GM18873 (cell line): ENCODE results near the gene WASF3.

Experiments
- ATAC-seq: cut with Tn5 transposase; IDR thresholded peaks from one replicate; pipeline ENCODE4 v1.9.1; 2021; ENCODE audit warnings: mild to moderate bottlenecking, moderate library complexity, moderate number of reproducible peaks; ENCODE audit not compliant: unreplicated experiment, low FRiP score

Gene WASF3

DNA sequence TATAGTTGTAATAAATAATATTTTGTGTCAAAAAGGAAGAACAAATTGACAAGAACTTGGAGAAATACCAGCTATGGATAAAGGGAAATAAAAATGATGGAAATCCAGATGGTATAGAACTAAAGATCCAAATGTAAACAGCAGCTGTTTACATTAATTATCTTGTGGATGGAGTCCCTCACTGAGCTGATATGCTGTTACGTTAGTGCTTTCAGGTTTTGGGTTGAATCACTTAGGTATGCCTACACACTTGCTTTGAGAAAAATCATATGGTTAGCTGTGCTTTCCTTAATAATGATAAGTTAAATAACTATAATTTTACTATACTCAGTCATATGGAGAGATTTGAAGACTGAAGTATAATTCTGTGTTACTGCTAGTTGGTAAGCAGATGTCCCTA lies 27.7 kb downstream of the WASF3 start:
- ATAC-seq = no peak

DNA sequence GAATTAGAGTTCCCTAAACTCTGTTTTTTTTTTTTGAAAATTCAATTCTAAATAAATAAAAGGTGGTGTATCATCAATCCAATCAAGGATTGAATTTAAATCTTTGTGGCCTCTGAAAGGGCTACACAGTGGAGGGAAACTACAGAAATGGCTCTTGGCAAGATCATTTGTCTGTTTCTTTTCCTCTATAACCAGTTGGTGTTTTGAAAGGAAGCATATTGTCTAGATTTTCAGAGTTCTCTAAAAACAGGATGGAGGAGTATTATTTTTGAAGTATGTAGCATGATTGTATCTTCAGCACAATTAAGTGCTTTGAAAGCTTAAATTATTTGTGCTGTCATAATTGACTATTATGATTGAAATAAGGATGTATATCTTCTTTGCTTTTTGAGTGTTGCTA lies 29.8 kb downstream of the WASF3 start:
- ATAC-seq = no peak

DNA sequence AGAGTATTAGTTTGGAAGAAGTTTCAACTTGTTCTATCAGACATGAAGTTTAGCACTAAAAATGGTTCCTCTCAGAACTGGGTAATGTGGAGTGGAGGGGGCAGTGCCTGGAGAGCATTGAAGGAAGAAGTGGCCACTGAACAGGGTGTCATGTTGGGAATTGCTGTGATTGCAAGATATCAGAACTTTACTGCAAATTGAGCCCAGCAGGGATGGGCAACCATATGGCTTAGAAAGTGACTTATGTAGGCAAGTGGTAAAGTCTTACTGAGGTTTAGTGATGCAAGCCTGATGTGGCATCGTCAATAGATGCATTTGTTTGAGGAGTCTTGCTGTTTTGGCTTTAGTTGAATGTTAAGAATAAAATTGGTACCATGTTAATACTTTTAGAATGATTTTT lies 31.7 kb downstream of the WASF3 start:
- no peak for ATAC-seq

DNA sequence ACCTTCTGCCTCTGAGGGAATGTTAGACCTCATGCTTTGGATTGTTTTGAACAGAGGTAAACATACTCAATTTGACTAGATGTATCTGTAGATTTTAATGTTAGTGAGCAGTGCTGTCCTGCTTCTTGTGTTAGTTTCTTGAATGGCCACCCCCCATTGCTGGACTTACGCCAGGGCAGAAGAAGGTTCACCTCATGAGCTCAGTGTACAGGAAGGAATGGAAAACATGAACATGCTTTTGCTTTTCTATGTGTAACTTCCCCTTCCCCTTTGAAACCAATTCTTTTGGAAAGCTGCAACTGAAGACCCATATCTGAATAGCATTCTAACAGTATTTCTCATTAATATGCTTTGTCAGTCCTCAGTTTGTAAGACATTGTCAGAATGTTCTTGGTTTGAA lies 32.3 kb downstream of the WASF3 start:
- no peak for ATAC-seq

DNA sequence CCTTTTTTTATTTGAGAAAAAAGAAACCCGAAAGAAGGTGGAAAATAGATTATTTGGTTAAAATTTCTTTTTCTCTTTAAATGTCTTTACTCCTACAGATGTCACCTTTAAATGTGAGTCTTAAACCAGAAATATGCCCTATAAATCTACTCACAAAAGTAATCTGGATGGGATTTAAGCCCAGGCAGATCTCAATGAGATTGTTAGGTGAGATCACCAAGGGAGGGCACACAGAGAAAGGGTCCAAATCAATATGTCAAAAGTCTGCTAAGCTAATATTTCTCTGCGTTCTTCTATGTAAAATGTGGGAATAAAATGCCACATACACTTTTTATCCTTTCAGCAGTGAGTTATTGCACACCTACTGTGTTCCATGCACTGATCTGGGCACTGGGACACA lies 32.9 kb downstream of the WASF3 start:
- ATAC-seq = no peak

DNA sequence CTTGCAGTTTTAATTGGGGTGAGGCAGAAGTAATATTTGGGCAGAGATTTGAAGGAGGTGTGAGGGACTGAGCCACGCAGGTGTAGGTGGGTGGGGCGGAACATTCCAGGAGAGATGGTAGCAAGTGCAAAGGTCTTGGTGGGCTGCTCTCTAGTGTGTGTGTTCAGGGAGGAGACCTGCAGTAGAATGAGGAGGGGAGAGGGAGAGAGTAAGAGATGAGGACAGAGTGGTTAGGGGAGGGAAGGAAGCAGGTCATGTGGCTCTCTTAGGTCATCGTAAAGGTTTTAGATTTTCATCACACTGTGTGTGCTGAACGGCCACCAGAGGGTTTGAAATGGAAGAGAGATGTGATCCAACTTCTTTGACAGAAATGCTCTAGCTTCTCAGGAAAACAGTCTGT lies 33.5 kb downstream of the WASF3 start:
- no peak for ATAC-seq

DNA sequence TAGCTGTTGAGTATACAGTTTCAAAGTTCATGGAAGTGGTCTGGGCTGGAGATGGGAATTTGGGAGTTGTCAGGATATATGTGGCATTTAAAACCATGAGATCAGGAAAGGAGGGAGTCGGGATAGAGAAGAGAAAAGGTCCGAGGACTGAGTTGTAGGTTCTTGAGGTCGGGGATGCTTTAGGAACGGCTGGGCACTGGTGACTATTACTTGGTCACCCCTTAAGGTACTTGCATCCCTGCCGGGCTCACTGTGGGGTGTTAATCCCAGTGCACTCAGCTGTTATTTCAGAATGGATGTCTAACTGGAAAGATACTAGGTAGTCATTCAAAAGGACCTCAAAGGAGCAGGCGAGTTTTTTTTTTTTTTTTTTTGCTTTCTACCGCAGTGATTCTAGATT lies 34.2 kb downstream of the WASF3 start:
- no peak for ATAC-seq

DNA sequence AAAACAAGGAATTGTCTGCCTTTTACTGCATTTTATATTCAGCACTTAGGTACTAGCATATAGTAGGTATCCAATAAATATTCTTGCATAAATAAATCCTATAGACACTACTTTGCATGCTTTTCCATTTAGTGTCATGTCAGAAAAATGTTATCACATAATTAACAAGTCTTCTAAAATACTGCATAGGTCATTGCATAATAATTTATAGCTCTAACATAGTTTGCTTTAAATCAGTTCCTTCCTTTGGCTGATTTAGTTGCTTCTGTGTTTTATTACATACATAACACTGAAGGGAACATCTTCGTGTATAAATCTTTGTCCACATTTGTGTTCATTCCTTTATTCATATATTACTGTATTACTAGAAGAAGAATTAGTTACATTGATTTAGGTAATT lies 36.2 kb downstream of the WASF3 start:
- ATAC-seq = no peak

DNA sequence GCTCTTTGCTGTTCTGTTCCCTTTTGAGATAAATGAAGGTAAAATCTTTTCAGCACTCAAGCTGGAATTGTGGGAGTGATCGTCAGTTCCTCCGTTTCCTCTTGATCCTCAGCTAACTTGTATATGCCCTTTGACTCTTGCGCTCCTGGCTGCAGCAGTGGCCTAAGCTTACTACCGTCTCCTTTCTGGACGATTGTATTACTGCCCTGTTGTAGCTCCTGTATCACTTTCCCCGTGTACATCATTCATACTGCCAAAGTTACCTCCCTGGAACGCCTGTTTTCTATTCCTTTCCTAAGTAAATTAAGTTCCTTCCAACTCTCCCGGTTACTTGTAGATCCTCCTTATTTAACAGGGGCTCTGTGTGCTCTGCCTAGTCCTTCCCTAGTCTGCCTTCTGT lies 36.9 kb downstream of the WASF3 start:
- ATAC-seq = no peak

DNA sequence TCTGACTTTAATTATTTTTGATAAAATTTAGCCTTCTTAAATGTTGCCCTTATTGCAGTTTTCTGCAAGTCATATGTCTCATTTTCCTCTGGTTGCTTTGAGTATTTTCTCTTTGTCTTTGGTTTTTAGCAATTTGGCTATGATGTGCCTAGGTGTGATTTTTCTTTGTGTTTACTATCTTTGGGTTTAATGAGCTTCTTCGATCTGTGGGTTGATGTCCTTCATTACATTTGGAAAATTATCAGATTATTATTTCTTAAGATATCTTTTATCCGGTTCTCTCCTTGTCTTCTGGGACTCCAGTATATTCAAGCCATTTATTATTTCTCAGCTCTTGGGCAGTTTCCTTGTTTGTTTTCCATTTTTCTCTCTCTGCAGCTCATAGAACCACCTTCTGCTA lies 39.0 kb downstream of the WASF3 start:
- ATAC-seq = no peak

DNA sequence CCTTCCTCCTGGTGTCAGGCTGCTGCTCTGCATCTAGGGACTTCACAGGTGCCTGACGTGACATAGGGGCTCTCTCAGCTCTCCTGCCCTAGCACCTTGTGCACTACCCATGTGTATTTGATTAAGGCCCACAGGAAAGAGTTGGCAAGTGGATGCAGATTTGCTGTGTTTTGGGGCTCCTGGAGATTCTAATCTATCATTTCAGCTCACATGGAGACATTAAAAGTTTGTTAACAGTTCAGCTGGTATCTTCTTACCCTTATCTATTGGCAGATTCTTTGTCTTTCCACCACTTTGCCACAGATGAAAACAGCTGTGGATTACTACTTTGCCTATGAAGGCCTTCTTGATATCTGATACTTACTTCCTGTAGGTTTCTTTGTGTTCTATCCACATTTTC lies 41.9 kb downstream of the WASF3 start:
- no peak for ATAC-seq

DNA sequence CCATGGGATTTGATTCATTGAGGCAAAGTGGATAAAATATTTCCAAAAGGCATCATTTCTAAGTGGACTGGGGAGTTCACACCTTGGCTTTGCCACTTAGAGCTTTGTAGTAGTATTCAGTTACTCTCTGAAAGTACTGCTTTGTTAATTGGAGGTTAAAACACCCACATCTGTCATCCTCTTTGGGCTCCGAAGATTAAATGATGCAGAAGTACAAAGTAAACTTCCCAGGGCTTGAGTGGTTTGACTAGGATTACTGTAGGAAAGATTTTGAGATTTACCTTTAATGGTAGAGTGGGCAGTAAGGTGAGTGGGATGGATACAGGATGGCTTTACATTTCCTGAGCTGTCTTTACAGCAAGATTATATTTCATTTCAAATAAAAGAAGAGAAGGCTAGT lies 42.4 kb downstream of the WASF3 start:
- no peak for ATAC-seq

DNA sequence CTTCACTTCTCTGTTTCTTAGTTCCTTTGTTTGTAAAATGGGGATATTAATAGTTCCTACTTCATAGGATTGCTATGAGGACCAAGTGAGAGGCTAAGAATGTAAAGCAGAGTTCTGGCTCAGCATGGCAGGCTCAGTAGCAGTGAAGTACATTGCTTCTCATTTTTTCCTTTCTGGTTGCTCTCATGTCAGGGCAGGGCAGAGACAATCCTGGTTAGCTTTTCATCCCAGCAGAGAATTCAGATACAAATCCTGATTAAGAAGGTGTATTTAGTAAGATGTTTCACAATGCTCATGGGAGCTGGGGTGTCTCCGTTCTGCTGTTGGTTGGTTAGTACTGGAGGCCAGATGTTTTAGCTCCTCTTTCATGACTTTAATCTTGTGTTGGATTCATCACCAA lies 42.9 kb downstream of the WASF3 start:
- ATAC-seq = no peak

DNA sequence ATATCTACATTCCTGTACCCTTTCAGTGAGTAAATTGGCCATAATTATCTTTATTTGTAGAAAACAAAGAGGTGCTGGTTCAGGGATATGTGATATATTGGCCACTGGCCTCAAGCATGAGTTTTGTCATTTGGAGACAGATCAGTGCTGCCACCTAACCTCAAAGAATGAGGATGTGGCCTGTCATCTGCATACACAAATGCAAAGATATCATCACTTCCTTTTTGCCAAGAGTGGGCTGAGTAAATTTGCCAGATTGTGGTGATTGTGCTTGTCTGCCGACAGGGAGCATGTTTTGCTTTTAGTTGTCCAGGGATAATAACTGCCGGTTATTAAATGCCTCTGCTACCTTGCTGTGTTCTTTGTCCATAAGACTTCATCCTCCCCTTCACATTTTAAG lies 44.2 kb downstream of the WASF3 start:
- ATAC-seq = no peak

DNA sequence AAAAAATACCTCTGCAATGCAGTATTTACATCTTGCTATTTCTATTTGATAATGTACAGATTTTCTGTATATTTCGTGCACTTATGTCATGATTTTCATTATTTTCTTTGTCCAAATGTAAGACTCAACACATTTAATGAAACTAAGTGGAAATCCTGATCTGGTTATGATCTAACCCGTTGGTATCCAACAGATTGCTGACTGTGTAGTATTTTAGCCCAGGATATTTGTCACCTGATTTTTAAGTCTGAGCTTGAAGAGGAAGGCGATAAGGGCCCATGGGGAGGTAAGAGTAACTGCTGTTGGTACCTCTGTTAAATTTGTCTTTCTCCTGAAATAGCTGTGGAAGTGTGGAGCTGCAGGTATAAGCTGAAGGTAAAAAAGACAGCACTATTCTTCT lies 45.3 kb downstream of the WASF3 start:
- no peak for ATAC-seq

DNA sequence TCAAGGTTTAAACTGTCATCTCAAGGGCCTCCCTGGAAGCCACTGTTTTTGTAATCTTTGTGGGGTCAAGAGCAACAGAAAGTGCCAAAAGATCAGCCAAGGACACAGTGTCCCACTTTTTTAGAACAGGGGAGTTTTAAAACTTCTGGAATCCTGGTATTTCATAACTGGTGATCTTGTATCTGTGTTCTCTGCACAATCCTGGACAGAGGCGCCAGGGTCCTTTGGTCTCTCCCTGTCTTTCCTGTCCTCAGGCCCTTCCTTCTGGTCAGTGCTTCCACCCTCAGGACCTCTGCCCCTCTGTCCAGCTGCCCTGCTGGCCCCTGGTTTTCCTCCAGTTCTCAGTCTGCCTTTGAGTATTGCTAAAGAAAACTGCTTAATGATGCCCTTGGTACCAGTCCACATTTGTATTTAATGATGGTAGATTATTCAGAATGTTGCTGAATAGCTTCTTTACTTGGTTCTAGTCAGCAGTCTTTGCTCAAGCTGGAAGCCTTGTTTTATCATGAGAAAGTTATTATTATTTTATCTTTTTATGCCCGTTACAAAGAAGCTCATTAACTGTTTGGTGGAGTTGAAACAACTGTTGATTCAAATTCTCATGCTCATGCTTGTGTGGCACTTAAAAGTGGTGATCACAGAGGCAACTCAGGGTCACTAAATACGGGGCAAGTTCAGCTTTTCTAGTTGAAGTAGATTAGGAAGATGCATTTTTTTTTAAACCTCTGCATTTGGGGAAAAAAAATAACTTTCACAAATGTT lies 47.5 kb downstream of the WASF3 start:
- no peak for ATAC-seq

DNA sequence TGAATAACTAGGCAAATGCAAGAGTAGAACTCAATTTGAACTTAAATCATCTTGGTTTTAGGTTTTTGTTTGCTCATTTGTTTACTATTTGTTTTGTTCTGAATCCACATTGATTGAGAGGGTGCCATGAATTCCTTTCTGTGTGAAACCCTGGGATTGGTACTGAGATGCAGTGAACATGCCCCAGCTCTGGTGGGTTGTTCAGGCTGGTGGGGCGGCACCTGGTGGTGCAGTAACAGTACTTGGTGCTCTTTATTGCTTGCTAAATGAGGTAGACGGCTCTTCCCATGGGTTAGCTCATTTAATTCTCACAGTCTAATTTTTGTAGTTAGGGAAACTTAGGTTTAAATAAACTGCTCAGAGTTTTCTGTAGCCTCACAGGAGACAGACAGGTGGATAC lies 48.4 kb downstream of the WASF3 start:
- no peak for ATAC-seq

DNA sequence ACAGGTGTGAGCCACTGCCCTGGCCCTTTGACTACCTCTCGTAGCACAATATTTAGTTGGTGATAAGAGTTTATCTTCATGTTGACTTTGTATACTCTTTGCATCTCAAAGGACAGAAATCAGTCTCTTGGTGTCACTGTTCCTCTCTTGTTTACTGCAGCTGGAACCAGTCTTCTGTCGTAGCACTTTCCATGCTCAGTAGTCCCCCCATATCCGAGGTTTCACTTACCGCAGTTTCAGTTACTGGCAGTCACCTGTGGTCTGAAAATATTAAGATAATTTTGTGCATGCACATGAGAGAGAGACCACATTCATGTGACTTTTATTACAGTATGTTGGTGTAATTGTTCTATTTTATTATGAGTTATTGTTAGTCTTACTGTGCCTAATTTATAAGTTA lies 49.1 kb downstream of the WASF3 start:
- no peak for ATAC-seq

DNA sequence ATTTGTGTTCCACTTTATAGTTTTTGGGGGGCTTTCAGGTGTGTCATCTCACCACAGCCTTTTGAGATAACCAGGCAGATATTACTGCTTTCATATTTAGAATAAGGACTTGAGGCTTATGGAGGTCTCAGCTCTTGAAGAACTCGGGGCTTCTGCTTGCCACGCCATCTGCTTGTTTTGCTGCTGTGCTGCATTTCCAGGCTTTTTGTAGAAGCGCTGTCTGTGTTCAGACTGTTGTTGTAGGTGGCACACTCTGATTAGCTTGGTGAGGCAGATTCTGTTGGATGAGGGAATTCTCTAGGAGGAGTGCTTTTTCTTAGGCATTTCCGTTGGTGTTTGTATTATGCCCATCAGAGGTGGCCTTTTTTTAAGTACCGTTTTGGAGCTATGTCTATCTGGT lies 57.2 kb downstream of the WASF3 start:
- ATAC-seq = no peak

DNA sequence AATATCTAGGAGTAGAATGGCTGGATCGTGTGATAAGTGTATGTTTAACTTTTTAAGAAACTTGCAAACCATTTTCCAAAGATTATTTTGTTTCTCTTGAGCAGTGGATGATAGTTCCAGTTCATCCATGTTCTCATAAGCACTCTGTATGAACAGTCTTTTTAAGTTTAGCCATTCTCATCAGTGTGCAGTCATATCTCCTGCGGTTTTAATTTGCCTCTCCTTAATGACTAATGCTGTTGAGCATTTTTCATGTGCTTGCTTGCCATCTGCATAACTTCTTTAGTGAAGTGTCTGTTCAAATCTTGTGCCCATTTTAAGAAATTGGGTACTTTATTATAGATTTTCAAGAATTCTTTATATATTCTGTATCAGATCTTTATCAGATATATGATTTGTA lies 58.6 kb downstream of the WASF3 start:
- ATAC-seq = no peak

DNA sequence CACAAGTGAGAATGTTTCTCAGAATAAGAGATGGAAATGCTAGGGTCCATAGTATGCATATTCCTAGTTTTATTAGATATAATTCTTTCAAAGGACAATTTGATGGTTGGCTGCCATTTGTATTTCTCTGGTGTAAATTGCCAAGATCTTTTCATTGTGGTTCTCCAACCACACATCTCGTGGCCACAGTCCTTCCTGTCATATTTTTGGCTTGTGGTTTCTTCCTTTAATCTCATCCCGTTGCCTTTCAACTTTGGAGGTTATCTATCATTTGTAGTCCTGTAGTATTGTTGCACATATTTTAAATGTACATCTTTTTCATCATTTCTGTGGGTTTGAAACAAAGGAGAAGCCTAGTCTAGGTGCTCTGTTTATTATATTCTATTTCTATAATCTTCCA lies 61.2 kb downstream of the WASF3 start:
- ATAC-seq = no peak

DNA sequence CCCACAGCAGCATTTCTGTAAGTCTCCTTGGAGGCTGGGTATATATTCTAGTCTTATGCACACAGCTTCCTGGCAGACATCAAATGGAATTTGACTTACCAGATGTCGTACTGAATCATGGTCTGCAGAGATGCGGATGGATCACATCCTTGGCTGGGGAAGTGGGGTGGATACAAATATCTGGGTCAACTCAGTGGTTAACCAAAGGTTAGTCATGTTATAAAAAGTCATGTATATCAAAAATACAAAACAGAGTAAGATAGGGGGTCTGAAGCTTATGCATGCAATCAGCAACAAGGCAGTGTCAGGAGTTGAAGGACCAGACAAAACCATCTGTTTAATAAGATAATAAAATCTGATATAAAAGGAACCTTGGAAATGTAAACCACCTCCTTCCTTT lies 61.9 kb downstream of the WASF3 start:
- no peak for ATAC-seq
